Activated T-helper 1 cell treated with anti-CD3 and anti-CD28 coated beads, Interleukin-12 subunit alpha, Interleukin-12 subunit beta, Interleukin-2, Interleukin-4 antibody, amounts not matched to agents 30 ng/mL and 10 ng/mL and 1 ng/mL, durations not matched to agents 14 hours and 24 hours and 36 hours (primary cell): Measurements from ENCODE around the gene MPRIP. TPM values are rescaled to one million over a fixed set of nuclear protein-coding genes. Genes with fewer than 3 reads are reported as not detected.

Source experiments
- DNase-seq: peaks from one replicate; pipeline ENCODE4 v3.0.0; 2021; ENCODE audit warnings: low spot score
- H3K27ac Mint-ChIP-seq: one replicate; pipeline ENCODE4 v1.8.0; 2021; ENCODE audit warnings: mild to moderate bottlenecking, mixed read lengths
- H3K27me3 Mint-ChIP-seq: one replicate; pipeline ENCODE4 v1.8.0; 2022; ENCODE audit warnings: mild to moderate bottlenecking, moderate library complexity, mixed read lengths; ENCODE audit not compliant: insufficient read depth
- H3K36me3 Mint-ChIP-seq: one replicate; pipeline ENCODE4 v1.8.0; 2021; ENCODE audit warnings: low read depth, mixed read lengths
- H3K4me1 Mint-ChIP-seq: one replicate; pipeline ENCODE4 v1.8.0; 2021; ENCODE audit warnings: low read depth, mixed read lengths
- H3K4me3 Mint-ChIP-seq: one replicate; pipeline ENCODE4 v1.8.0; 2021; ENCODE audit warnings: mild to moderate bottlenecking, moderate library complexity, mixed read lengths
- H3K9me3 Mint-ChIP-seq: one replicate; pipeline ENCODE4 v1.8.0; 2021; ENCODE audit warnings: mixed read lengths
- intact Hi-C: fragments of 100-400 bp; cut with micrococcal nuclease; formaldehyde crosslinking; loops from one replicate; pipeline ENCODE4 v1.15.1; 2024
- total RNA-seq: library from RNA; stranded (reverse); gene quantifications from 2 replicates; pipeline ENCODE4 v1.2.3, GENCODE V29; 2022

MPRIP gene
- total RNA-seq, 1 donor from 2014 or later, result 175 TPM

DNA sequence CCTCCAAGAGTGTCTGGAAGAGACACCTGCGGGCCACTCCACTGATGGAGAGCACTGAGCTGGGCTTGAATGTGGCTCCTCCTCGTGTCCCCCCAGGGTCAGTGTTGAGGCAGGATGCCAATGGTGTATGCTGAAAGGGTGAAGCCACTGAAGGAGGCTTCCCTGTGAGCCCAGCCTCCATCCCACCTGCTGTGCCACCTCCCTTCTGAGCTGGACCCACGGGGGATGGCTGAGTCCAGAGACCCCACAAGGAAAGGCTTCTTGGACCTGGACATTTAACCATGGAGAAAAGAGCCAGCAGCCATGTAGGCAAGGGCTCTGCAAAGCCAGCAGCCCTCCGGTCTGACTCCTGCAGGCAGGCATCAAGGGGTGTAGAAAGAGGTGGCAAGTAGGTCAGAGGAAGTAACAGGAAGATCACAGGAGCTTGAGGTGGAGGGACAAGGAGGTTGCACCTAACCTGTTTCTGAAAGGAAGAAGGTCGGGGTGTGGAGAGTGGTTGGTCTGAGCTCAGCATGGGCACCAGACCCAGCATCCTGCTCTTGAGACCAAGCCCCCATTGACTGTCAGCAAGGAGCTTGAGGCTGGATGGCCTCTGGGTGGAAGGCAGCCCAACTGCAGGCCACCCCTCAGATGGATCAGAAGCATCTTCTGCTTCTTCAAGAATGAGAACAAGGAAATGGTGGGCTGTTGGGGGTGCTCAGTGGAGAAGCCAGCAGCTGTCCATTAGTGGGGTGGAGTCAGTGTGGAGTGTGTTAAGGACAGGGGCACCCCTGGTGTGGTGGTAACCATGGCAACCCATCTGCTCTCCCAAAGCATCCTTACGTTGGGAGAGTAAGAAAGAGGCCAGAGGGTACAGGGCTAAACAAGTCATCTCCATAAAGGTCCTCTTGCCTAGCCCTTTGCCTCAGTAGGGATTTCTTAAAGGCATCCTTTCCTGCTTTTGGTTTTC is 83.2 kb downstream of the MPRIP start:
- H3K9me3 Mint-ChIP-seq, result no peaks in the 10 kb centered on the region
- no peaks in the 10 kb centered on the region for H3K27me3 Mint-ChIP-seq
- no peak for DNase-seq
- peaks cover 52% of the 10 kb centered on the region for H3K4me1 Mint-ChIP-seq
- H3K4me3 Mint-ChIP-seq, result peak overlapping the region; percentile 48
- H3K36me3 Mint-ChIP-seq, result peaks cover 5% of the 10 kb centered on the region
- intact Hi-C loops, result no loop called here
- H3K27ac Mint-ChIP-seq, result peak overlapping the region; percentile 72

DNA sequence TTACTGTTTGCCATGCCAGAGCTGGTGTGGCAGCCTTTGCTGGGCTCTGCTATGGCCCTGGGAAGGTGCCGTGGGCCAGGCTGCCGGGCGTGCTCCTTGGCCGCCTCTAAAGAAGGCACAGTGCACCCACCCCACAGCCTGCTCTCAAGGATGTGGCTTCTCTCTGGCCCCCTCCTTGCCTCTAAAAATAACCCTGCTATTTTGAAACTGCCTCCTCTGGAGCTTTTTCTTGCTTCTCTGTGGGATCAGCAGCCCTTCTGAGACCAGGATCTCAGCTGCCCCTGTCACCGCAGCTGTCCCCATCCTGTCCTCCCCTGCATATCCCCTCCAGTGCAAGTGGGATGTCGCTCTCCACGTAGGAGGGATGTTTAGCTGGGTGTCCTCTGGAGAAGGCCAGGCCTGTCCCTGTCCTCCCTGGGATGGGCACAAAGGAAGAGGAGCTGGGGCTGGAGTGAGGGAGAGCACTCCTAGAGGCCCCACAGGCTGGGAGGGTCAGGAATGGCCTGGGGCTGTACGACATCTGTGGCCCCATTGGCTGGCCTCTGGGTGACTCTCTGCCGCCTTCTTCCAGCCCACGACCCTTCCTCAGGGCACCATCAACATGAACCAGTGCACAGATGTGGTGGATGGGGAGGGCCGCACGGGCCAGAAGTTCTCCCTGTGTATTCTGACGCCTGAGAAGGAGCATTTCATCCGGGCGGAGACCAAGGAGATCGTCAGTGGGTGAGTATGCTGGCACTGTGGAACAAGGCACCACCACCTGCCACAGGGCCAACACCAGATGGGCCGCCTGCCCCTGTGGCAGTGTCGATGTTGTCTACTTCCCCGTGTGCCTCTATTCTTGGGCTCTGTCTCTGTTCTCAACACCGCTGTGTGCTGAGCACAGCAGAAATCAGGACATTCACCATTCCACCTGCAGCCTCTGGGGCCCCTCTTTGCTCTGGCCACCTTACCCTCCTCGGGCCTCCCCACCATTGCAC is 84.2 kb downstream of the MPRIP start:
- Mint-ChIP-seq H3K4me3 (no peak overlapping the region), H3K9me3 (no peaks in the 10 kb centered on the region)

DNA sequence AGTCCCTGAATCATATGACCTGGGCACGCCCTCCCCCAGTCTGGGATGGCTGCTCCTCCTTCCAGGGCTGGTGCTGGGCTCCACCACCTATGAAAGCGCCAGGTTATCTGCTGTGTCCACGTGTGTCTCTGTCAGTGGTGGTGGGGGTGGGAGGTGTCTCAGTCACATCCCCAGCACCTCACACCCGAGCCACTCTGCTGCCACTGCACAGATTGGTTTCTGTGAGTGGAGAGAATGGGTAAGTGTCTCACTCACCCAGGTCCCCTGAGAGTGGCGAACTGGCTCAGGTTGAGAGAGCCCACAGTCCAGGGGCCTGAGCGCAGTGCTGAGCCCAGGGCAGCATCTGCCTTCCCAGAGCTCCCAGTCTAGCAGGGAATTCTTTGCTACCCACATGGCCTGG is 84.9 kb downstream of the MPRIP start:
- Mint-ChIP-seq H3K36me3 (peaks cover 5% of the 10 kb centered on the region), H3K27me3 (no peaks in the 10 kb centered on the region), H3K27ac (no peak overlapping the region), H3K9me3 (no peaks in the 10 kb centered on the region), H3K4me3 (no peak overlapping the region), H3K4me1 (peaks cover 35% of the 10 kb centered on the region)
- intact Hi-C loops, result no loop called here
- no peak for DNase-seq

More for the DNA sequence above, 84.2 kb downstream of the MPRIP start:
- H3K36me3 Mint-ChIP-seq, result peaks cover 5% of the 10 kb centered on the region
- no peak for DNase-seq
- intact Hi-C loops, result no loop called here
- no peaks in the 10 kb centered on the region for H3K27me3 Mint-ChIP-seq
- no peak overlapping the region for H3K27ac Mint-ChIP-seq
- H3K4me1 Mint-ChIP-seq, result peaks cover 42% of the 10 kb centered on the region

DNA sequence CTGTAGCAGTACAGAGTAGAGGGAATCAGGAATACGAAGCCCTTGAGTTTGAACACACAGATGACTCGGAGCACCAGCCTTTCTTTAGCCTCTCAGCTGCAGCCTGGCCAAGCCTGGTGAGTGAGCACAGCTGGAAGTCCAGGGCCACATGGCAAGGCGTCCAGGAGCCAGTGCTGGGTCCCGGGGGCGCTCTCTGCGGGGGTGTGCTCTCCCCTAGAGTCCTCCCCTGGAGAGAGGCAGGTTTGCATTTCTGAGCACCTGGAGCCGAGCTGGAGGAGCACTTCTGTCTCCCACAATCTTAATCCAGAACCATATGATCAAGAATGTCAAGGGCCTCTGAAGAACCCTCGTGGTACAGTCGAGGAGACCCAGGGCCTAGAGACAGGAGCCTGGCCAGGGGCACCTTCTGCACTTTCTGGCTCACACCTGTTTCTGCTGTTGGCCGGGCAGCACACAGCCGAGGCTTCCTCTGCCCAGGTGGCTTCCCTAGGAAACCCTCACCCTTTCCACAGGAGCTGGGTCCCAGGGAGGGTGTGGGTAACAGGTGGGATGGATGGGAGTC is 85.6 kb downstream of the MPRIP start:
- Mint-ChIP-seq H3K36me3 (peaks cover 5% of the 10 kb centered on the region), H3K9me3 (no peaks in the 10 kb centered on the region), H3K27ac (no peak overlapping the region), H3K4me3 (no peak overlapping the region), H3K4me1 (peaks cover 33% of the 10 kb centered on the region), H3K27me3 (no peaks in the 10 kb centered on the region)
- intact Hi-C loops, result no loop called here
- DNase-seq, result no peak

- H3K36me3 Mint-ChIP-seq, result peaks cover 4% of the 10 kb centered on the region
- intact Hi-C loops, result no loop called here
- no peaks in the 10 kb centered on the region for H3K9me3 Mint-ChIP-seq
- H3K4me3 Mint-ChIP-seq, result no peak overlapping the region
- no peak overlapping the region for H3K27ac Mint-ChIP-seq
- no peak for DNase-seq
- H3K27me3 Mint-ChIP-seq, result no peaks in the 10 kb centered on the region
- H3K4me1 Mint-ChIP-seq, result peaks cover 30% of the 10 kb centered on the region
Observed at GRCh38 chr17:17128476-17129075, 86.3 kb downstream of the MPRIP start.

DNA sequence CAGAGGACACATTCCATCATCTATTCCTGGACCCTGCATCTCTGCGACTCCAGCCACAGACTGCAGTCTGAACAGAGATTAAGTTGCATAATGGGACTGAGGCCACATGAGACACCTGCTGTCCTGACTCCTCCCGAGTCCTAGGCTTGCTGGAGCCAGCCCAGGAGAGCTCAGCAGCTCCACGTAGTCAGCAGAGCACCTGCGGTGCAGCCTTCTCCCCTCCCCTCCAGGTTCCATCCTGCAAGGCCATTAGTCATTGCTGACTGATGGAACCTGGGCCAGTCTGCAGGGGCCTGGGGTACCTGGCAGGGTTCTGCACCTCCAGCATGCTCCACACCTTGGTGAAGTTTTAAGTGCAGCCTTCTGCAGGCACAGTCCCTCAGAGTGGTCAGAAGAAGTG is 87.2 kb downstream of the MPRIP start:
- no peaks in the 10 kb centered on the region for H3K9me3 Mint-ChIP-seq
- DNase-seq, result no peak
- no peak overlapping the region for H3K27ac Mint-ChIP-seq
- intact Hi-C loops, result no loop called here
- H3K4me1 Mint-ChIP-seq, result peaks cover 27% of the 10 kb centered on the region
- H3K36me3 Mint-ChIP-seq, result peaks cover 4% of the 10 kb centered on the region
- no peak overlapping the region for H3K4me3 Mint-ChIP-seq
- H3K27me3 Mint-ChIP-seq, result no peaks in the 10 kb centered on the region

DNA sequence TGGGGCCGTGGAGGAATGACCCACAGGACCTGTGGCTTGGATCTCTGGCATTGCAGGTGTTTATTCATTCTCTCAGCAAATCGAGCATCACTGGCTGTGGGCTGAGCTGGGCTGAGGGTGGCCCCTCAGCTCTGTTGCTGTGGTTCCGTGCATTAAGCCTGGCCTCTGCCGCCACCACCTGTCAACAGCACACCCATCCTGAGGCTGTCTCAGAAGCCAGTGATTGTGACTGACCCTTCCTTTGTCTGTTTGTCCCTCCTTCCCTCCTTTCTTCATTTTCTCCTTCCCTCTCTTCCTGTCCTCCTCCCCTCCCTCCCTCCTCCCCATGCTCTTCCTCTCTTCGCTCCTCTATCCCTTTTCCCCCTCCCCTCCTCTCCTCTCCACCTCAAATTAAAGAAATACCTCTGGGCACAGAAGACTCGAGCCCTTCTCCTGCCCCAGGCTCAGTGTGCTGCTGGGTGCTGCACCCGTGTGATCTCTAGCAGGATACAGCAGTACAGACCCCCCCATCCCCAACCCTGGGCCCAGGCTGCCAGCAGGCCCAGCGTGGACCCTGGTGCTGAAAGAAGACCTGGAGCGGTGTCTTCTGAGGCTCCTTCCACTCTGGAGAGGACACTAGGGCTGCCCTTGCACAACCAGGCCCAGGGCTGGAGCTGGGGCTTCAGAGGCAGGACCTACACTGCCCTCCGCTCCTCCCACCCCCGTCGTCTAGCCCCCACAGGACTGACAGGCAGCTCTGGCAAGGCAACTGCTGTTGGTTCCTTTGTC is 88.0 kb downstream of the MPRIP start:
- H3K4me1 Mint-ChIP-seq, result peaks cover 19% of the 10 kb centered on the region
- H3K27ac Mint-ChIP-seq, result no peak overlapping the region
- H3K27me3 Mint-ChIP-seq, result no peaks in the 10 kb centered on the region
- no peaks in the 10 kb centered on the region for H3K9me3 Mint-ChIP-seq
- intact Hi-C loops, result no loop called here
- DNase-seq, result no peak
- no peak overlapping the region for H3K4me3 Mint-ChIP-seq
- H3K36me3 Mint-ChIP-seq, result peaks cover 6% of the 10 kb centered on the region

- intact Hi-C loops, result no loop called here
- Mint-ChIP-seq H3K4me1 (peaks cover 5% of the 10 kb centered on the region), H3K36me3 (peaks cover 6% of the 10 kb centered on the region), H3K27me3 (no peaks in the 10 kb centered on the region), H3K4me3 (no peak overlapping the region), H3K9me3 (no peaks in the 10 kb centered on the region), H3K27ac (no peak overlapping the region)
- DNase-seq, result no peak
Observed at GRCh38 chr17:17131839-17132238, 89.6 kb downstream of the MPRIP start.

- H3K4me1 Mint-ChIP-seq, result peaks cover 4% of the 10 kb centered on the region
- H3K36me3 Mint-ChIP-seq, result peaks cover 6% of the 10 kb centered on the region
- intact Hi-C loops, result no loop called here
- H3K27me3 Mint-ChIP-seq, result no peaks in the 10 kb centered on the region
- no peak overlapping the region for H3K4me3 Mint-ChIP-seq
- DNase-seq, result no peak
- H3K27ac Mint-ChIP-seq, result no peak overlapping the region
- H3K9me3 Mint-ChIP-seq, result no peaks in the 10 kb centered on the region
Observed at GRCh38 chr17:17132746-17133145, 90.5 kb downstream of the MPRIP start.

DNA sequence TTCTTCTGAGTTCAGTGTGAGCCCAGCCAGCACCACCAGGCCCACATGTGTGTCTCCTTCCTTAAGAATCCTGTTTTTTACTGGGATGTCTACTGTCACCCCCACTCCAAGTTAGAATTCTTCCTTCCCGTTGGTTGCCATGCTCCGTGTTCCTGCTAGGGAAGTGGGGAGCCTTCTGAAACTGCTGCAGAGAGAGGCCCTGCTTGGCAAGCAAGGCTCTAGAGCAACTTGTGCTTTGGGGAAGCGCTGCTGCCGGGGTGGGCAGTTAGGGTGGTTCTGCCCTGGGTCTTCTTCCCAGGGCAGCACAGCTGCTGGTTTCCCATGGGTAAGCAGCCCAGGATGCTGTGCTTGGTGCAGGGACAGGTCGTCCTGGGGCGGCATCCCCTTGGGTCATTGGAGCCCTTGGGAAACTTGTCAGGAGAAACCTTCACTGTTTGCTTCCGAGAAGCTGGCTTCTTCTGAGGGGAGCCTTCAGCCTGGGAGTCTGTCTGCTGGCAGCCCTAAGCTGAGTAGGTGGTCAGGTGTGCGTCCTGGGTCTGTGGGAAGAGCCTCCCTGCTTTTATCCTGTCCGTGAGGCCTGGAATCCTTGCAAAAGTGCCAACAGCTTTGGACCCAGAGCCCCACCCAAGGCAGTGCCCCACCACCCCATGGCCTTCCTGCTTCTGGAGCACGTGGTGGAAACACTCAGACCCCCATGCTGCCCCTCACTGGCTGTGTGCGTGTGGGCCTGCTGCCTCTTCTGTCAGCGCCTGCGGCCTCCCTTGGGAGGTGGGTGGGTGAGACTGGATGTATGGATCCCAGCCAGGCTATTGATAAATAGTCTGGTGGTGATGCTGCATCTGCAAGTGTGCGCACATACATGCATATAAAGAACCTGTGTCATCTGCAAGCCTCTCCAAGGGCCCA is 92.0 kb downstream of the MPRIP start:
- intact Hi-C loops, result no loop called here
- no peak overlapping the region for H3K27ac Mint-ChIP-seq
- H3K36me3 Mint-ChIP-seq, result peaks cover 11% of the 10 kb centered on the region
- no peak overlapping the region for H3K4me3 Mint-ChIP-seq
- DNase-seq, result no peak
- peaks cover 4% of the 10 kb centered on the region for H3K4me1 Mint-ChIP-seq
- H3K9me3 Mint-ChIP-seq, result no peaks in the 10 kb centered on the region
- no peaks in the 10 kb centered on the region for H3K27me3 Mint-ChIP-seq

DNA sequence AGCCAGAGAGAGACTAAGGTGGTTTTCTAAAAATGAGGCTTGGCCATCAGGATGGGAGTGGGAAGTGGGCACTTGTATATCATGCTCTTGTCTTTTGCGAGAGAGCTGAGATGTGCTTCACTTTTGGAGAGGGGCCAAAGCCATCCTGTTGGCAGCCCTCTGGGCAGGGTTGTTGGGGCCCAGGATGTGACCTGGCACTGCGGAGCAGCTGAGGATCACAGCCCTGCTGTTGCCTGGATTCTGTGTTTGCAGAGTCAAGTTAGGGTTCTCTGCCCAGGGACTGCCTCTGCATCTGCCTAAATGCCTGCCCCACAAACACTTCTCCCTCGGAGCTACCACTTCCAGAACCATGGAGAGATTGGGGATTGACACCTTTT is 92.7 kb downstream of the MPRIP start:
- Mint-ChIP-seq H3K36me3 (peaks cover 11% of the 10 kb centered on the region), H3K9me3 (no peaks in the 10 kb centered on the region), H3K27me3 (no peaks in the 10 kb centered on the region), H3K27ac (no peak overlapping the region), H3K4me1 (peaks cover 4% of the 10 kb centered on the region), H3K4me3 (no peak overlapping the region)
- intact Hi-C loops, result no loop called here
- DNase-seq, result no peak
